Medulla oblongata (tissue), 1 donor: Measurements from ENCODE around the gene KLF2.

Experiments used
- DNase-seq: peaks from one replicate; pipeline ENCODE4 v3.0.0-alpha.2; 2015; ENCODE audit errors: extremely low spot score

KLF2 gene

GRCh38 chr19:16376649-16377048 is 52.0 kb downstream of the KLF2 start:
- no peak for DNase-seq

GRCh38 chr19:16377521-16377920 is 52.9 kb downstream of the KLF2 start:
- no peak for DNase-seq
